Right lobe of liver (tissue), 6 donors: Measurements from ENCODE around the gene LMF2. TPM values are rescaled to one million over a fixed set of nuclear protein-coding genes. Genes with fewer than 3 reads are reported as not detected.
A peak's percentile ranks its signal among the peaks of the same experiment; 100 is the strongest.
"Not testable (repeated sequence)": the region's sequence is repeated elsewhere in the genome, so short reads cannot be mapped to it uniquely, and the experiment has no call there.

Experiments used
- ATAC-seq, 4 donors: fragments of 200-7000 bp; cut with Tn5 transposase; one replicate each; pipeline ENCODE4 v1.9.1; 2020; ENCODE audit warnings: mild to moderate bottlenecking in 4 of 4, moderate library complexity in 4 of 4
- DNase-seq, 3 donors: peaks; one replicate each; pipeline ENCODE4 v3.0.0-alpha.2; 2020
- H3K27ac ChIP-seq, 3 donors: fragments of 200-600 bp; one replicate each; pipeline ENCODE4 v1.8.0; 2022
- H3K27me3 ChIP-seq, 2 donors: fragments of 200-600 bp; one replicate each; pipeline ENCODE4 v1.8.0; 2022
- H3K36me3 ChIP-seq, 4 donors: fragments of 200-600 bp; sonication (generic) in 1 of 4; one replicate each; pipeline versions ENCODE4 v1.5.1 to v1.8.0; 2017 to 2022; ENCODE audit warnings: control low read depth in 1 of 4
- H3K4me1 ChIP-seq, 4 donors: fragments of 200-600 bp; sonication (generic) in 1 of 4; one replicate each; pipeline versions ENCODE4 v1.5.1 to v1.8.0; 2017 to 2022; ENCODE audit warnings: control low read depth in 1 of 4
- H3K4me3 ChIP-seq, 3 donors: fragments of 200-600 bp; one replicate each; pipeline ENCODE4 v1.8.0; 2022
- H3K9me3 ChIP-seq, 4 donors: fragments of 200-600 bp; sonication (generic) in 1 of 4; one replicate each; pipeline versions ENCODE4 v1.5.1 to v1.8.0; 2017 to 2022; ENCODE audit warnings: control low read depth in 1 of 4
- CTCF ChIP-seq, 4 donors: fragments of 200-600 bp in 3 of 4; fragments of 450-650 bp in 1 of 4; IDR thresholded peaks; one replicate each; pipeline versions ENCODE4 v1.5.1 to v1.8.0; 2016 to 2022; ENCODE audit warnings: antibody characterized with exemption in 4 of 4, mild to moderate bottlenecking in 2 of 4
- POLR2A ChIP-seq: fragments of 450-650 bp; IDR thresholded peaks from one replicate; pipeline ENCODE4 v1.6.1; 2017; ENCODE audit warnings: antibody characterized with exemption, mild to moderate bottlenecking
- WGBS: methylation state at CpG from one replicate; pipeline ENCODE4 v1.1.6; 2018; ENCODE audit warnings: low coverage, low lambda C conversion rate; ENCODE audit not compliant: insufficient coverage; ENCODE audit errors: missing lambda C conversion rate; 5-methylcytosine and 5-hydroxymethylcytosine counted together
- intact Hi-C, 2 donors: fragments of 100-400 bp; cut with DNase I; formaldehyde crosslinking; loops; one replicate each; pipeline versions ENCODE4 v1.11.2 to v1.14.1; 2022
- total RNA-seq, 6 experiments: library from RNA; depleted of rRNA in 2 of 6; stranded (reverse); fragments of >200 nt in 2 of 6; fragmentation: NEBNext Ultra II Directional in 3 of 6; extraction: Animal tissue kit (Norgen Biotek cat#: 25700) in 3 of 6; gene quantifications; one replicate each; pipeline versions ENCODE4 v1.1.0 to v1.2.4, GENCODE V29; 2016 to 2023
- donor health status: DM: no; HTN: yes; CAD: no.
- donor health status: DM: no; HTN: no; CAD: no.
- donor health status: DM: no; HTN: no; CAD: no.
- donor health status: DM: no; HTN: yes; CAD: no.
- donor health status: DM: no; HTN: yes; CAD: no.

The LMF2 gene
- total RNA-seq, 6 experiments from 2014 or later = 33.2 to 47.6 (median 41.7) TPM

DNA sequence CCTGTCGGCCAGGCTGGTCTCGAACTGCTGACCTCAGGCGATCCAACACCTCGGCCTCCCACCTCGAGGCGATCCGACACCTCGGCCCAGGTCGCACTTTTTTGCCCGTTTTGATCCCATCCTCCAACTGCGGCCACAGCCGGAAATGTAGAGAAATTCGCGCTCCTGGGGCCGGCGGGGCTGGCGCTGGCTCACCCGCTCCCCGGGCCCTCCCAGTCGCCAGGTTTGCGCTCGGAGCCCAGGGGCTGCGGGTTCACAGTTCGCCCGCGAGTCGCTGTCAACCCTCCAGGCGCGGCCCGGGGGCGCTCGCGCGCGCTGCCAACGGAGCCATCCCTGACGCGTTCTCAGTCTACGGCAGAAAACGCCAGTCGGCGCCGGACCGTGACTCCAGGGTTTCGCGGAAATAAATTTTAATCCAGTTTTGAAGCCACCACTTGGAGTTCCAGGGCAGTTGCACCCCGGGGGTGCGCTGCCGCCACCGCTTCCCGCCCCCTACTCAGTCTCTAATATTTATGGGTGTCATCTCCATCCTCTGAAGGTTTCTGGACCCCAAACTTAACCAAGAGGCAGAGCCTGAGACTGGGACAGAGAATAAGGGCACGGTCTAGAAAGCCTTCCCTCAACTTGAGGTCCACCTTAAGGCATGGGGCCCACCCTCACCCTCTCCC is 36.7 kb upstream of the LMF2 start:
- Histone ChIP-seq H3K4me3 (peak overlapping the region; percentile 18 to 36 (median 21)), H3K36me3 (no peaks in the 10 kb centered on the region), H3K27ac (peak overlapping the region; percentile 27 to 96 (median 66)), H3K27me3 (no peaks in the 10 kb centered on the region), H3K4me1 (peaks cover 0 to 17% (median 5%) of the 10 kb centered on the region in 4 donors), H3K9me3 (no peaks in the 10 kb centered on the region)
- DNase-seq (peak; percentile 86 to 89 (median 89)), ATAC-seq (peak; percentile 68 to 75 (median 72))
- intact Hi-C loops = no loop called here
- peak; percentile 48 to 65 (median 55) for TF ChIP-seq CTCF (IDR thresholded peaks at IDR 0.05)
- TF ChIP-seq POLR2A = peak; percentile 54
- WGBS = 7% methylated on average over 16 of the region's 52 CpGs

DNA sequence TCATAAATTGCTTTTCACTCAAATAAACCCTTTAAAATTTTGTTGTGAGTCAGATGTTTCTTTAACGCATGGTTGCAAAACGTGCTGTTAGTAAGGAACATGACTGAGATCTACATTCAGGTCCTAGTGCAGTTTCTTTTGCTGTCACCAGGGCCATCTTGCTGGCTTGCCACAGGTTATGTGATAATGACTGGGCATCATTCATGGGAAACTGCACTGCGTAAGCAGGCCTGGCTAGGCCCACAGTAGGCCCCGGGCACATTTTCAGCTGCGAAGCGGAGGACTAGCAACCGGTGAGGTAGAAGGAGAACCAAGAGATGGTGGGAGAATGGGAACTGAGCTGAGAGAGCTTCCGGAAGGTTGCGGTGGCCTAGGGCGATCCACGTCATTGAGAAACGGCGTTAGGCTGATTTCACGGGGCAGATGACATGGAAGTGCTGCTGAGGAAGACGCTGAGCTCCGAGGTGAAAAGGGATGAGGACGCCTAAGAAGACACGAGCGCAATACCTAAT is 35.0 kb upstream of the LMF2 start:
- no peaks in the 10 kb centered on the region for H3K36me3 ChIP-seq
- WGBS = 65% methylated on average over 18 of the region's 19 CpGs
- peaks cover 0 to 19% (median 9%) of the 10 kb centered on the region in 4 donors for H3K4me1 ChIP-seq
- intact Hi-C loops = no loop called here
- ATAC-seq (peak in 1 of 4 donors; percentile 3), DNase-seq (peak in 1 of 3 donors; percentile 65)
- no peaks in the 10 kb centered on the region for H3K9me3 ChIP-seq
- TF ChIP-seq CTCF (IDR thresholded peaks at IDR 0.05) = no peak
- TF ChIP-seq POLR2A = peak; percentile 35
- peak overlapping the region in 2 of 3 donors; percentile 96 to 97 for H3K27ac ChIP-seq
- no peak overlapping the region for H3K4me3 ChIP-seq
- H3K27me3 ChIP-seq = no peaks in the 10 kb centered on the region

- peak in 2 of 3 donors; percentile 62 to 65 for DNase-seq
- intact Hi-C loops, H3K4me3 ChIP-seq, H3K36me3 ChIP-seq, H3K9me3 ChIP-seq, H3K27me3 ChIP-seq: not testable (repeated sequence)
- TF ChIP-seq POLR2A = peak; percentile 60
- 39% methylated on average over 5 of the region's 5 CpGs for WGBS
- peak in 2 of 4 donors; percentile 16 to 47 for ATAC-seq
- Histone ChIP-seq H3K27ac (peak overlapping the region; percentile 44 to 97 (median 96)), H3K4me1 (peaks cover 0 to 19% (median 9%) of the 10 kb centered on the region in 4 donors)
These were observed 34.1 kb upstream of the LMF2 start for GRCh38 chr22:50541667-50542026.

GRCh38 chr22:50540381-50540780 is 32.9 kb upstream of the LMF2 start:
- no peaks in the 10 kb centered on the region for H3K9me3 ChIP-seq
- WGBS = 80% methylated on average over 10 of the region's 10 CpGs
- no peak for ATAC-seq
- no peak overlapping the region for H3K4me3 ChIP-seq
- H3K36me3 ChIP-seq = no peaks in the 10 kb centered on the region
- H3K27me3 ChIP-seq = no peaks in the 10 kb centered on the region
- H3K4me1 ChIP-seq = peaks cover 0 to 19% (median 9%) of the 10 kb centered on the region in 4 donors
- peak in 1 of 3 donors; percentile 51 for DNase-seq
- intact Hi-C loops = no loop called here
- peak overlapping the region; percentile 89 to 97 (median 96) for H3K27ac ChIP-seq
- no peak for TF ChIP-seq POLR2A

- Histone ChIP-seq H3K36me3 (no peaks in the 10 kb centered on the region), H3K4me1 (peaks cover 0 to 24% (median 9%) of the 10 kb centered on the region in 4 donors), H3K4me3 (no peak overlapping the region), H3K9me3 (no peaks in the 10 kb centered on the region), H3K27me3 (no peaks in the 10 kb centered on the region), H3K27ac (peak overlapping the region; percentile 89 to 97 (median 96))
- DNase-seq (peak in 1 of 3 donors; percentile 27), ATAC-seq (no peak)
- intact Hi-C loops = no loop called here
- TF ChIP-seq POLR2A = no peak
- 92% methylated on average over 13 of the region's 13 CpGs for WGBS
These were observed 30.3 kb upstream of the LMF2 start for GRCh38 chr22:50537765-50538164.

- ATAC-seq (no peak), DNase-seq (no peak)
- Histone ChIP-seq H3K36me3 (no peaks in the 10 kb centered on the region), H3K27ac (no peak overlapping the region), H3K4me3 (no peak overlapping the region), H3K4me1 (peaks cover 0 to 24% (median 9%) of the 10 kb centered on the region in 4 donors), H3K27me3 (no peaks in the 10 kb centered on the region), H3K9me3 (no peaks in the 10 kb centered on the region)
- TF ChIP-seq CTCF (IDR thresholded peaks at IDR 0.05) (no peak), POLR2A (no peak)
- WGBS = 63% methylated on average over 3 of the region's 3 CpGs
- intact Hi-C loops = no loop called here
These were observed 28.7 kb upstream of the LMF2 start for GRCh38 chr22:50536226-50536625.
